Measurements from ENCODE around the gene TSPAN5. TPM values are rescaled to one million over a fixed set of nuclear protein-coding genes. Genes with fewer than 3 reads are reported as not detected.

The TSPAN5 gene
- total RNA-seq, 2 donors from 2014 or later = 7.9 to 48.5 TPM

- 62% methylated on average over 4 of the region's 4 CpGs for WGBS
- H3K4me1 ChIP-seq (replicated peaks) = no peaks in the 10 kb centered on the region
- H3K36me3 ChIP-seq = no peaks in the 10 kb centered on the region
- H3K27me3 ChIP-seq (replicated peaks; ENCODE audit: insufficient read depth) = no peaks in the 10 kb centered on the region
- H3K27ac ChIP-seq = no peak overlapping the region
- DNase-seq (ENCODE audit: low spot score) = no peak
- H3K4me3 ChIP-seq = no peak overlapping the region
- TF ChIP-seq POLR2A (IDR thresholded peaks at IDR 0.05) (no peak), POLR2AphosphoS5 (IDR thresholded peaks at IDR 0.05) (no peak), CTCF (IDR thresholded peaks at IDR 0.05) (no peak)
- no peaks in the 10 kb centered on the region for H3K9me3 ChIP-seq
- intact Hi-C loops (cut with DNase I) = no loop called here
These were observed 235.4 kb downstream of the TSPAN5 start for GRCh38 chr4:98423009-98423408.

GRCh38 chr4:98421111-98421510, 237.3 kb downstream of the TSPAN5 start:
- Histone ChIP-seq H3K27ac (no peak overlapping the region), H3K36me3 (no peaks in the 10 kb centered on the region), H3K4me3 (no peak overlapping the region), H3K4me1 (replicated peaks) (no peaks in the 10 kb centered on the region), H3K27me3 (replicated peaks; ENCODE audit: insufficient read depth) (no peaks in the 10 kb centered on the region), H3K9me3 (no peaks in the 10 kb centered on the region)
- intact Hi-C loops (cut with DNase I) = no loop called here
- WGBS = 78% methylated on average over 5 of the region's 5 CpGs
- no peak for TF ChIP-seq POLR2A (IDR thresholded peaks at IDR 0.05)
- TF ChIP-seq POLR2AphosphoS5 (IDR thresholded peaks at IDR 0.05) = no peak
- TF ChIP-seq CTCF (IDR thresholded peaks at IDR 0.05) = no peak
- DNase-seq (ENCODE audit: low spot score) = no peak

All from prostate gland (tissue), 2 donors.